Heart left ventricle (tissue), 13 donors: Measurements from ENCODE around the gene SUMO1.

Source experiments
- POLR2A ChIP-seq, 2 donors: fragments of 450-650 bp; IDR thresholded peaks; one replicate each; pipeline ENCODE4 v1.6.1; 2017; ENCODE audit warnings: antibody characterized with exemption in 2 of 2, mild to moderate bottlenecking in 2 of 2, moderate library complexity in 2 of 2
- TF ChIP-seq, protein P1 (sequence below), 12 donors: fragments of 200-600 bp; sonication (generic) in 4 of 12; IDR thresholded peaks; one replicate each; pipeline versions ENCODE4 v1.5.0 to v1.8.0; 2018 to 2022; ENCODE audit warnings: antibody characterized with exemption in 12 of 12, mild to moderate bottlenecking in 5 of 12
- donor health status: ischemic (EF 13 %, LVEDD 7.1; RV severe dilation, severe dysfunction).
- donor health status: DM: no; HTN: yes; CAD: no.
- donor health status: DM: no; HTN: no; CAD: no.
- donor health status: ischemic (EF 25% LVEDD 6.9; RV normal size, moderate dysfunction).
- donor health status: ischemic (EF 25% LVEDD 5.7; RV mildly dilated, moderate dysfunction).
- donor health status: ischemic (EF 35%, LVEDD 5.7; RV mildly dilated, moderate dysfunction).
- donor health status: nonischemic (EF 11% LVEDD 7.7; RV severe dilation, severe dysfunction).
- donor health status: DM: yes; HTN: yes; CAD: no.
- donor health status: PGD.
- donor health status: ischemic (EF 29% LVEDD 5.4; RV normal size, mild dysfunction).
- donor health status: nonischemic (EF 23%, LVEDD 6.1; RV moderate dilation, normal function).

DNA sequence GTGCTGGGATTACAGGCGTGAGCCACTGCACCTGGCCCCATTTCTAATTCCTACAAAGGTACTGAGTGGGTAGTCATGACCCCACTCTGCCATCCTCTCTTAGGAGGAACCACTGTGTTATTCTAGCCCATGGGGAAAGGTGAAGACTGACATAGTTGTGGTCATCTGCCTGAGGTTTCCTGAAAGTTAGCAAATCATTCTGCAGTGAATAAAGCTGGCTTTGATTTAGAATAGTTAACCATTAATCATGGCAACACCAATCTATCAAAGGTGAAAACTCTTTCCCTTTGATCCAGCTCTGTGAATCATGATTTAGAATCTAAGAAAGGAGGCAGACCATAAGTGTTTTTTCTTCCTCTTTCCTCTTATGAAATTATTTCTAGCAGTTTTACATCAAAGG lies 50.8 kb downstream of the SUMO1 start:
- TF ChIP-seq, protein P1, sequence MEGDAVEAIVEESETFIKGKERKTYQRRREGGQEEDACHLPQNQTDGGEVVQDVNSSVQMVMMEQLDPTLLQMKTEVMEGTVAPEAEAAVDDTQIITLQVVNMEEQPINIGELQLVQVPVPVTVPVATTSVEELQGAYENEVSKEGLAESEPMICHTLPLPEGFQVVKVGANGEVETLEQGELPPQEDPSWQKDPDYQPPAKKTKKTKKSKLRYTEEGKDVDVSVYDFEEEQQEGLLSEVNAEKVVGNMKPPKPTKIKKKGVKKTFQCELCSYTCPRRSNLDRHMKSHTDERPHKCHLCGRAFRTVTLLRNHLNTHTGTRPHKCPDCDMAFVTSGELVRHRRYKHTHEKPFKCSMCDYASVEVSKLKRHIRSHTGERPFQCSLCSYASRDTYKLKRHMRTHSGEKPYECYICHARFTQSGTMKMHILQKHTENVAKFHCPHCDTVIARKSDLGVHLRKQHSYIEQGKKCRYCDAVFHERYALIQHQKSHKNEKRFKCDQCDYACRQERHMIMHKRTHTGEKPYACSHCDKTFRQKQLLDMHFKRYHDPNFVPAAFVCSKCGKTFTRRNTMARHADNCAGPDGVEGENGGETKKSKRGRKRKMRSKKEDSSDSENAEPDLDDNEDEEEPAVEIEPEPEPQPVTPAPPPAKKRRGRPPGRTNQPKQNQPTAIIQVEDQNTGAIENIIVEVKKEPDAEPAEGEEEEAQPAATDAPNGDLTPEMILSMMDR (IDR thresholded peaks at IDR 0.05): no peak
- TF ChIP-seq POLR2A (IDR thresholded peaks at IDR 0.05): no peak
